H9 (cell line): ENCODE results near the gene KCNIP4. TPM values are rescaled to one million over a fixed set of nuclear protein-coding genes. Genes with fewer than 3 reads are reported as not detected.
"Not testable (repeated sequence)": the region's sequence is repeated elsewhere in the genome, so short reads cannot be mapped to it uniquely, and the experiment has no call there.

Experiments
- DNase-seq: peaks from one replicate; pipeline ENCODE4 v3.0.0-alpha.2; 2017
- H2AFZ ChIP-seq: one replicate; pipeline ENCODE4 v1.6.1; 2013; ENCODE audit warnings: mild to moderate bottlenecking, low read length, control low read depth, moderate library complexity
- H2AK5ac ChIP-seq: 2 replicates; pipeline ENCODE4 v1.6.1; 2013; ENCODE audit warnings: low read length, control low read depth, mixed read lengths; ENCODE audit not compliant: insufficient read length
- H2BK120ac ChIP-seq: one replicate; pipeline ENCODE4 v1.6.1; 2013; ENCODE audit warnings: low read depth, mild to moderate bottlenecking, low read length, control low read depth, inconsistent platforms; ENCODE audit not compliant: poor library complexity, severe bottlenecking
- H2BK12ac ChIP-seq: 2 replicates; pipeline ENCODE4 v1.6.1; 2013; ENCODE audit warnings: low read length, control low read depth, mixed read lengths, low read depth; ENCODE audit not compliant: insufficient read length
- H2BK15ac ChIP-seq: 2 replicates; pipeline ENCODE4 v1.6.1; 2013; ENCODE audit warnings: low read depth, low read length, control low read depth
- H2BK20ac ChIP-seq: one replicate; pipeline ENCODE4 v1.6.1; 2013; ENCODE audit warnings: low read depth, mild to moderate bottlenecking, low read length, control low read depth, inconsistent platforms; ENCODE audit not compliant: poor library complexity, severe bottlenecking
- H2BK5ac ChIP-seq: 2 replicates; pipeline ENCODE4 v1.6.1; 2013; ENCODE audit warnings: low read length, control low read depth, mixed read lengths; ENCODE audit not compliant: insufficient read length
- H3K14ac ChIP-seq: 2 replicates; pipeline ENCODE4 v1.6.1; 2013; ENCODE audit warnings: low read length, control low read depth; ENCODE audit not compliant: insufficient read depth
- H3K18ac ChIP-seq: 2 replicates; pipeline ENCODE4 v1.6.1; 2013; ENCODE audit warnings: low read depth, mild to moderate bottlenecking, mixed read lengths, low read length, control low read depth; ENCODE audit not compliant: insufficient read length
- H3K23ac ChIP-seq: 2 replicates; pipeline ENCODE4 v1.6.1; 2013; ENCODE audit warnings: low read length, control low read depth, mixed read lengths, low read depth; ENCODE audit not compliant: insufficient read length
- H3K23me2 ChIP-seq: 2 replicates; pipeline ENCODE4 v1.6.1; 2013; ENCODE audit warnings: low read depth, mild to moderate bottlenecking, mixed read lengths, low read length, control low read depth; ENCODE audit not compliant: insufficient read length, poor library complexity, severe bottlenecking
- H3K27ac ChIP-seq: 2 replicates; pipeline ENCODE4 v1.5.1; 2013; ENCODE audit warnings: low read length, control low read depth, mixed read lengths, low read depth; ENCODE audit not compliant: insufficient read length
- H3K27me3 ChIP-seq: 2 replicates; pipeline ENCODE4 v1.6.1; 2013; ENCODE audit warnings: low read length, control low read depth, inconsistent platforms; ENCODE audit not compliant: insufficient read depth
- H3K4ac ChIP-seq: 2 replicates; pipeline ENCODE4 v1.6.1; 2013; ENCODE audit warnings: low read depth, mild to moderate bottlenecking, control low read depth, inconsistent platforms, low read length, moderate library complexity
- H3K4me1 ChIP-seq: 2 replicates; pipeline ENCODE4 v1.6.1; 2013; ENCODE audit warnings: low read length, control low read depth, inconsistent platforms; ENCODE audit not compliant: insufficient read depth
- H3K4me2 ChIP-seq: 2 replicates; pipeline ENCODE4 v1.6.1; 2013; ENCODE audit warnings: low read length, control low read depth, mixed read lengths; ENCODE audit not compliant: insufficient read length, insufficient read depth
- H3K56ac ChIP-seq: 2 replicates; pipeline ENCODE4 v1.6.1; 2013; ENCODE audit warnings: low read depth, mild to moderate bottlenecking, mixed read lengths, low read length, control low read depth; ENCODE audit not compliant: insufficient read length
- H3K79me1 ChIP-seq: 2 replicates; pipeline ENCODE4 v1.6.1; 2013; ENCODE audit warnings: low read depth, mild to moderate bottlenecking, moderate library complexity, low read length, control low read depth, inconsistent platforms; ENCODE audit not compliant: insufficient read depth, poor library complexity, severe bottlenecking
- H3K79me2 ChIP-seq: 2 replicates; pipeline ENCODE4 v1.6.1; 2013; ENCODE audit warnings: low read length, control low read depth, inconsistent platforms; ENCODE audit not compliant: insufficient read depth
- H3K9ac ChIP-seq: 2 replicates; pipeline ENCODE4 v1.6.1; 2013; ENCODE audit warnings: low read length, control low read depth, mixed read lengths; ENCODE audit not compliant: insufficient read length; ENCODE audit errors: extremely low read depth
- H3K9me3 ChIP-seq: one replicate; pipeline ENCODE4 v1.6.1; 2013; ENCODE audit warnings: low read depth, low read length, inconsistent platforms; ENCODE audit not compliant: control insufficient read depth
- H3T11ph ChIP-seq: one replicate; pipeline ENCODE4 v1.6.1; 2013; ENCODE audit warnings: mild to moderate bottlenecking, low read length, control low read depth, inconsistent platforms
- H4K20me1 ChIP-seq: one replicate; pipeline ENCODE4 v1.6.1; 2013; ENCODE audit not compliant: control insufficient read depth, insufficient read length, insufficient read depth
- H4K5ac ChIP-seq: 2 replicates; pipeline ENCODE4 v1.6.1; 2013; ENCODE audit warnings: low read depth, mild to moderate bottlenecking, mixed read lengths, low read length, control low read depth; ENCODE audit not compliant: insufficient read length
- H4K8ac ChIP-seq: replicated peaks from 2 replicates; pipeline ENCODE4 v1.6.1; 2013; ENCODE audit warnings: low read length, control low read depth, mixed read lengths, low read depth; ENCODE audit not compliant: insufficient read length
- H4K91ac ChIP-seq: 2 replicates; pipeline ENCODE4 v1.6.1; 2013; ENCODE audit warnings: low read depth, mild to moderate bottlenecking, moderate library complexity, mixed read lengths, low read length, control low read depth; ENCODE audit not compliant: insufficient read length
- H3K27ac Mint-ChIP-seq, 3 experiments: 2 replicates in 2 of 3; 3 replicates in 1 of 3; pipeline ENCODE4 v1.8.0; 2020 to 2021; ENCODE audit warnings: mixed read lengths in 3 of 3, mild to moderate bottlenecking in 1 of 3, moderate library complexity in 1 of 3
- H3K27me3 Mint-ChIP-seq: 2 replicates; pipeline ENCODE4 v1.8.0; 2021; ENCODE audit warnings: low read depth, mild to moderate bottlenecking, moderate library complexity, mixed read lengths
- H3K36me3 Mint-ChIP-seq, 3 experiments: 2 replicates in 2 of 3; 3 replicates in 1 of 3; pipeline ENCODE4 v1.8.0; 2020 to 2021; ENCODE audit warnings: low read depth in 3 of 3, mixed read lengths in 3 of 3; ENCODE audit not compliant: insufficient read depth in 1 of 3
- H3K4me1 Mint-ChIP-seq, 2 experiments: 2 replicates each; pipeline ENCODE4 v1.8.0; 2020; ENCODE audit warnings: mixed read lengths in 2 of 2
- H3K4me3 Mint-ChIP-seq, 2 experiments: 2 replicates in 1 of 2; 3 replicates in 1 of 2; pipeline ENCODE4 v1.8.0; 2020 to 2021; ENCODE audit warnings: mild to moderate bottlenecking in 2 of 2, mixed read lengths in 2 of 2, moderate library complexity in 1 of 2
- H3K9me3 Mint-ChIP-seq, 2 experiments: 2 replicates in 1 of 2; 3 replicates in 1 of 2; pipeline ENCODE4 v1.8.0; 2020; ENCODE audit warnings: mild to moderate bottlenecking in 2 of 2, mixed read lengths in 2 of 2, moderate library complexity in 1 of 2
- CTCF ChIP-seq: fragments of 200-600 bp; sonication (generic); conservative IDR thresholded peaks from 3 replicates; pipeline ENCODE4 v1.8.0; 2021; ENCODE audit warnings: antibody characterized with exemption, mild to moderate bottlenecking
- WGBS: extraction: QIAGEN DNeasy Blood & Tissue Kit; methylation state at CpG from one replicate; pipeline ENCODE4 v1.1.7; 2013; ENCODE audit warnings: missing lambda C conversion rate, low lambda C conversion rate, mixed read lengths; ENCODE audit not compliant: insufficient read length; ENCODE audit errors: extremely low coverage; 5-methylcytosine and 5-hydroxymethylcytosine counted together
- total RNA-seq: library from RNA; stranded (reverse); gene quantifications from 2 replicates; pipeline ENCODE4 v1.2.1, GENCODE V29; 2021

Gene KCNIP4
- total RNA-seq, 1 experiment from 2014 or later = not detected

- Histone ChIP-seq H3K9ac (no peak overlapping the region), H3K4me1 (no peaks in the 10 kb centered on the region), H3K18ac (no peak overlapping the region), H2BK15ac (no peak overlapping the region), H2BK5ac (no peak overlapping the region), H2AFZ (no peak overlapping the region), H3K9me3 (no peaks in the 10 kb centered on the region), H4K5ac (no peak overlapping the region), H3K79me2 (no peaks in the 10 kb centered on the region), H3K4me2 (no peak overlapping the region), H3K27me3 (no peaks in the 10 kb centered on the region), H3K56ac (no peak overlapping the region), H2AK5ac (no peak overlapping the region), H4K91ac (no peak overlapping the region), H3K79me1 (no peaks in the 10 kb centered on the region), H3K23ac (no peak overlapping the region), H2BK12ac (no peak overlapping the region), H2BK120ac (no peak overlapping the region), H3K23me2 (no peaks in the 10 kb centered on the region), H4K20me1 (no peaks in the 10 kb centered on the region), H3K14ac (no peak overlapping the region), H3T11ph (no peak overlapping the region), H3K4ac (no peak overlapping the region), H2BK20ac (no peak overlapping the region), H4K8ac (no peak overlapping the region), H3K27ac (no peak overlapping the region)
- TF ChIP-seq CTCF = no peak
- Mint-ChIP-seq H3K4me1 (peaks cover 32 to 38% of the 10 kb centered on the region in 2 experiments), H3K36me3 (no peaks in the 10 kb centered on the region), H3K9me3 (no peaks in the 10 kb centered on the region), H3K4me3 (no peak overlapping the region), H3K27ac (no peak overlapping the region), H3K27me3 (no peaks in the 10 kb centered on the region)
- no CpG with 5 or more reads among the region's 1 CpG for WGBS
- DNase-seq = no peak
These were observed 584.9 kb downstream of the KCNIP4 start for GRCh38 chr4:21363701-21364100.

- H4K8ac ChIP-seq, H3T11ph ChIP-seq, H3K14ac ChIP-seq, H2BK5ac ChIP-seq, H2BK15ac ChIP-seq, H3K4me1 ChIP-seq, H3K4me2 ChIP-seq, H3K23ac ChIP-seq, H3K4me1 Mint-ChIP-seq, H2AK5ac ChIP-seq, H4K91ac ChIP-seq, H4K20me1 ChIP-seq, H3K56ac ChIP-seq, H3K9me3 ChIP-seq, DNase-seq, H2BK12ac ChIP-seq, H3K4ac ChIP-seq, H3K27me3 Mint-ChIP-seq, H3K18ac ChIP-seq, H2BK120ac ChIP-seq, H3K23me2 ChIP-seq, H3K9ac ChIP-seq, H2BK20ac ChIP-seq, H3K4me3 Mint-ChIP-seq, H2AFZ ChIP-seq, H4K5ac ChIP-seq, H3K27ac ChIP-seq, H3K27ac Mint-ChIP-seq, H3K27me3 ChIP-seq, H3K79me1 ChIP-seq, H3K79me2 ChIP-seq: not testable (repeated sequence)
- Mint-ChIP-seq H3K36me3 (peaks cover 0 to 12% (median 0%) of the 10 kb centered on the region in 3 experiments; a peak in 3 of 7 replicates), H3K9me3 (peaks cover 10 to 23% of the 10 kb centered on the region in 2 experiments)
- WGBS = no CpG with 5 or more reads among the region's 4 CpGs
These were observed 596.2 kb downstream of the KCNIP4 start for GRCh38 chr4:21352354-21352753.
